Gastrocnemius medialis (tissue), 4 donors: ENCODE results near the gene ZNF488. TPM values are rescaled to one million over a fixed set of nuclear protein-coding genes. Genes with fewer than 3 reads are reported as not detected.

Source experiments
- ATAC-seq, 2 donors: fragments of 150-250 bp; one replicate each; pipeline ENCODE4 v1.9.1; 2016
- DNase-seq, 2 donors: peaks; one replicate each; pipeline ENCODE4 v3.0.0-alpha.2; 2019
- H3K27ac ChIP-seq, 4 donors: fragments of 200-600 bp; sonication (generic); 1 replicate in 1 of 4; 2 replicates in 3 of 4; pipeline ENCODE4 v1.5.1; 2016 to 2018; ENCODE audit warnings: mild to moderate bottlenecking in 2 of 4, moderate library complexity in 1 of 4
- H3K27me3 ChIP-seq, 3 donors: fragments of 200-600 bp; sonication (generic) in 2 of 3; 1 replicate in 1 of 3; 2 replicates in 2 of 3; pipeline versions ENCODE4 v1.5.1 to v1.6.0; 2016 to 2019; ENCODE audit warnings: mild to moderate bottlenecking in 1 of 3, moderate library complexity in 1 of 3
- H3K36me3 ChIP-seq, 2 donors: fragments of 200-600 bp; sonication (generic) in 1 of 2; one replicate each; pipeline ENCODE4 v1.5.1; 2017 to 2018
- H3K4me1 ChIP-seq, 2 donors: fragments of 200-600 bp; sonication (generic) in 1 of 2; one replicate each; pipeline ENCODE4 v1.5.1; 2016 to 2017; ENCODE audit warnings: mild to moderate bottlenecking in 2 of 2
- H3K4me3 ChIP-seq, 4 donors: fragments of 200-600 bp; sonication (generic) in 3 of 4; 1 replicate in 1 of 4; 2 replicates in 3 of 4; pipeline ENCODE4 v1.5.1; 2016 to 2019; ENCODE audit warnings: mild to moderate bottlenecking in 2 of 4
- H3K9me3 ChIP-seq, 3 donors: fragments of 200-600 bp; sonication (generic) in 2 of 3; 1 replicate in 1 of 3; 2 replicates in 2 of 3; pipeline ENCODE4 v1.5.1; 2016 to 2019
- CTCF ChIP-seq, 5 experiments: fragments of 450-650 bp in 3 of 5; fragments of 200-600 bp in 2 of 5; sonication (generic) in 2 of 5; IDR thresholded peaks in 4 of 5; conservative IDR thresholded peaks in 1 of 5; 1 replicate in 4 of 5; 2 replicates in 1 of 5; pipeline ENCODE4 v1.5.1; 2016 to 2019; ENCODE audit warnings: antibody characterized with exemption in 5 of 5, mild to moderate bottlenecking in 3 of 5, moderate library complexity in 3 of 5
- POLR2A ChIP-seq, 2 donors: fragments of 450-650 bp; IDR thresholded peaks; one replicate each; pipeline ENCODE4 v1.6.1; 2017; ENCODE audit warnings: antibody characterized with exemption in 2 of 2, mild to moderate bottlenecking in 2 of 2, moderate library complexity in 2 of 2
- in situ Hi-C, 4 donors: fragments of 200-750 bp; cut with MboI; loops; one replicate each; pipeline versions ENCODE4 v1.15.0 to v1.8.0; 2017; ENCODE audit warnings: low sequenced_read_pairs in 4 of 4
- intact Hi-C: fragments of 100-400 bp; cut with DNase I; formaldehyde crosslinking; loops from one replicate; pipeline ENCODE4 v1.15.1; 2023; ENCODE audit warnings: low total_unique reads
- total RNA-seq, 4 donors: library from RNA; depleted of rRNA; stranded (reverse); fragments of >200 nt; gene quantifications; one replicate each; pipeline versions ENCODE4 v1.1.0 to v1.2.3, GENCODE V29; 2016

The ZNF488 gene
- total RNA-seq, 4 donors from 2014 or later: not detected

- H3K9me3 ChIP-seq: no peaks in the 10 kb centered on the region
- no peak overlapping the region for H3K27ac ChIP-seq
- no peaks in the 10 kb centered on the region for H3K4me1 ChIP-seq
- TF ChIP-seq CTCF (IDR thresholded peaks at IDR 0.05 in 4 of 5, conservative IDR thresholded peaks at IDR 0.05 in 1 of 5) (no peak), POLR2A (IDR thresholded peaks at IDR 0.05) (no peak)
- H3K4me3 ChIP-seq: no peak overlapping the region
- in situ Hi-C loops (no loop called here), intact Hi-C loops (no loop called here)
- no peaks in the 10 kb centered on the region for H3K27me3 ChIP-seq
- DNase-seq: no peak
- H3K36me3 ChIP-seq: no peaks in the 10 kb centered on the region
- no peak for ATAC-seq
These were observed 26.8 kb upstream of the ZNF488 start for GRCh38 chr10:47410862-47411261.

GRCh38 chr10:47410271-47410670 lies 26.2 kb upstream of the ZNF488 start:
- no peak for TF ChIP-seq CTCF (IDR thresholded peaks at IDR 0.05 in 4 of 5, conservative IDR thresholded peaks at IDR 0.05 in 1 of 5)
- no peak for TF ChIP-seq POLR2A (IDR thresholded peaks at IDR 0.05)
- no peaks in the 10 kb centered on the region for H3K27me3 ChIP-seq
- no peaks in the 10 kb centered on the region for H3K36me3 ChIP-seq
- DNase-seq (no peak), ATAC-seq (no peak)
- intact Hi-C loops: no loop called here
- no peaks in the 10 kb centered on the region for H3K4me1 ChIP-seq
- no peak overlapping the region for H3K4me3 ChIP-seq
- H3K9me3 ChIP-seq: no peaks in the 10 kb centered on the region
- no peak overlapping the region for H3K27ac ChIP-seq
- in situ Hi-C loops: no loop called here

GRCh38 chr10:47409866-47410256 lies 25.8 kb upstream of the ZNF488 start:
- in situ Hi-C loops: no loop called here
- intact Hi-C loops: no loop called here
- no peaks in the 10 kb centered on the region for H3K27me3 ChIP-seq
- no peak overlapping the region for H3K4me3 ChIP-seq
- H3K9me3 ChIP-seq: no peaks in the 10 kb centered on the region
- H3K36me3 ChIP-seq: no peaks in the 10 kb centered on the region
- no peak for DNase-seq
- TF ChIP-seq CTCF (IDR thresholded peaks at IDR 0.05 in 4 of 5, conservative IDR thresholded peaks at IDR 0.05 in 1 of 5) (no peak), POLR2A (IDR thresholded peaks at IDR 0.05) (no peak)
- no peak overlapping the region for H3K27ac ChIP-seq
- H3K4me1 ChIP-seq: no peaks in the 10 kb centered on the region
- no peak for ATAC-seq

GRCh38 chr10:47409171-47409865 lies 25.2 kb upstream of the ZNF488 start:
- Histone ChIP-seq H3K4me3 (no peak overlapping the region), H3K27ac (no peak overlapping the region), H3K4me1 (no peaks in the 10 kb centered on the region), H3K9me3 (no peaks in the 10 kb centered on the region), H3K27me3 (no peaks in the 10 kb centered on the region), H3K36me3 (no peaks in the 10 kb centered on the region)
- no peak for TF ChIP-seq CTCF (IDR thresholded peaks at IDR 0.05 in 4 of 5, conservative IDR thresholded peaks at IDR 0.05 in 1 of 5)
- ATAC-seq (no peak), DNase-seq (no peak)
- in situ Hi-C loops (no loop called here), intact Hi-C loops (no loop called here)

GRCh38 chr10:47408606-47409005 lies 24.5 kb upstream of the ZNF488 start:
- Histone ChIP-seq H3K4me1 (peaks cover 0 to 4% of the 10 kb centered on the region in 2 donors), H3K4me3 (no peak overlapping the region), H3K27ac (no peak overlapping the region), H3K9me3 (no peaks in the 10 kb centered on the region), H3K27me3 (no peaks in the 10 kb centered on the region), H3K36me3 (no peaks in the 10 kb centered on the region)
- TF ChIP-seq POLR2A (IDR thresholded peaks at IDR 0.05): no peak
- TF ChIP-seq CTCF (IDR thresholded peaks at IDR 0.05 in 4 of 5, conservative IDR thresholded peaks at IDR 0.05 in 1 of 5): no peak
- in situ Hi-C loops (no loop called here), intact Hi-C loops (no loop called here)
- DNase-seq: no peak
- ATAC-seq: no peak
